ENCODE data around the gene ZNF76.

DNA sequence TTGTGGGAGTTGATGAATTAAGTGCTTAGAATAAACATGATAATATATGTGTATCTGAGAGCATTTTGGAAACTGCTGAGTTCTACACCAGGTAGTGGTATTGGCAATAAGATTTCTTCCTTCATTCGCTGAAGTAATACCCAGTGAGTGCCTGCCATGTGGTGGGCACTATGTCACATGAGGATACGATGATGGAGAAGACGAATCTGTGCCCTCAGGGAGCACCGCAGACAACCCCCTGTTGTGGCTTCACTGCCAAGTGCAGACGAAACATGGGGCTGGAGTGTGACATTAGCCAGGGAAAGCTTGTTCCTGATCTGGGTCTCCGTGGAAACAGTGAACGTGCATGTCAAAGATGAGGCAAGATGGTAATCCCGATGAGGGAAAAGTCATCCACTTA, 7.9 kb downstream of the ZNF76 start:
- TF ChIP-seq, protein P1, sequence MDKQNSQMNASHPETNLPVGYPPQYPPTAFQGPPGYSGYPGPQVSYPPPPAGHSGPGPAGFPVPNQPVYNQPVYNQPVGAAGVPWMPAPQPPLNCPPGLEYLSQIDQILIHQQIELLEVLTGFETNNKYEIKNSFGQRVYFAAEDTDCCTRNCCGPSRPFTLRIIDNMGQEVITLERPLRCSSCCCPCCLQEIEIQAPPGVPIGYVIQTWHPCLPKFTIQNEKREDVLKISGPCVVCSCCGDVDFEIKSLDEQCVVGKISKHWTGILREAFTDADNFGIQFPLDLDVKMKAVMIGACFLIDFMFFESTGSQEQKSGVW (CRISPR knock-in tag; IDR thresholded peaks at IDR 0.05; ENCODE audit: borderline replicate concordance) = no peak
- TF ChIP-seq PHF21A (CRISPR knock-in tag; IDR thresholded peaks at IDR 0.05) = no peak
- TF ChIP-seq, protein P2, sequence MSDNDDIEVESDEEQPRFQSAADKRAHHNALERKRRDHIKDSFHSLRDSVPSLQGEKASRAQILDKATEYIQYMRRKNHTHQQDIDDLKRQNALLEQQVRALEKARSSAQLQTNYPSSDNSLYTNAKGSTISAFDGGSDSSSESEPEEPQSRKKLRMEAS (IDR thresholded peaks at IDR 0.05) = no peak
- TF ChIP-seq, protein P3, sequence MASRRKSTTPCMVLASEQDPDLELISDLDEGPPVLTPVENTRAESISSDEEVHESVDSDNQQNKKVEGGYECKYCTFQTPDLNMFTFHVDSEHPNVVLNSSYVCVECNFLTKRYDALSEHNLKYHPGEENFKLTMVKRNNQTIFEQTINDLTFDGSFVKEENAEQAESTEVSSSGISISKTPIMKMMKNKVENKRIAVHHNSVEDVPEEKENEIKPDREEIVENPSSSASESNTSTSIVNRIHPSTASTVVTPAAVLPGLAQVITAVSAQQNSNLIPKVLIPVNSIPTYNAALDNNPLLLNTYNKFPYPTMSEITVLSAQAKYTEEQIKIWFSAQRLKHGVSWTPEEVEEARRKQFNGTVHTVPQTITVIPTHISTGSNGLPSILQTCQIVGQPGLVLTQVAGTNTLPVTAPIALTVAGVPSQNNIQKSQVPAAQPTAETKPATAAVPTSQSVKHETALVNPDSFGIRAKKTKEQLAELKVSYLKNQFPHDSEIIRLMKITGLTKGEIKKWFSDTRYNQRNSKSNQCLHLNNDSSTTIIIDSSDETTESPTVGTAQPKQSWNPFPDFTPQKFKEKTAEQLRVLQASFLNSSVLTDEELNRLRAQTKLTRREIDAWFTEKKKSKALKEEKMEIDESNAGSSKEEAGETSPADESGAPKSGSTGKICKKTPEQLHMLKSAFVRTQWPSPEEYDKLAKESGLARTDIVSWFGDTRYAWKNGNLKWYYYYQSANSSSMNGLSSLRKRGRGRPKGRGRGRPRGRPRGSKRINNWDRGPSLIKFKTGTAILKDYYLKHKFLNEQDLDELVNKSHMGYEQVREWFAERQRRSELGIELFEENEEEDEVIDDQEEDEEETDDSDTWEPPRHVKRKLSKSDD (CRISPR knock-in tag; IDR thresholded peaks at IDR 0.05; ENCODE audit: low read depth) = no peak
- TF ChIP-seq, protein P4, sequence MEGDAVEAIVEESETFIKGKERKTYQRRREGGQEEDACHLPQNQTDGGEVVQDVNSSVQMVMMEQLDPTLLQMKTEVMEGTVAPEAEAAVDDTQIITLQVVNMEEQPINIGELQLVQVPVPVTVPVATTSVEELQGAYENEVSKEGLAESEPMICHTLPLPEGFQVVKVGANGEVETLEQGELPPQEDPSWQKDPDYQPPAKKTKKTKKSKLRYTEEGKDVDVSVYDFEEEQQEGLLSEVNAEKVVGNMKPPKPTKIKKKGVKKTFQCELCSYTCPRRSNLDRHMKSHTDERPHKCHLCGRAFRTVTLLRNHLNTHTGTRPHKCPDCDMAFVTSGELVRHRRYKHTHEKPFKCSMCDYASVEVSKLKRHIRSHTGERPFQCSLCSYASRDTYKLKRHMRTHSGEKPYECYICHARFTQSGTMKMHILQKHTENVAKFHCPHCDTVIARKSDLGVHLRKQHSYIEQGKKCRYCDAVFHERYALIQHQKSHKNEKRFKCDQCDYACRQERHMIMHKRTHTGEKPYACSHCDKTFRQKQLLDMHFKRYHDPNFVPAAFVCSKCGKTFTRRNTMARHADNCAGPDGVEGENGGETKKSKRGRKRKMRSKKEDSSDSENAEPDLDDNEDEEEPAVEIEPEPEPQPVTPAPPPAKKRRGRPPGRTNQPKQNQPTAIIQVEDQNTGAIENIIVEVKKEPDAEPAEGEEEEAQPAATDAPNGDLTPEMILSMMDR (CRISPR knock-in tag; IDR thresholded peaks at IDR 0.05) = no peak
- TF ChIP-seq CHD2 (IDR thresholded peaks at IDR 0.05; ENCODE audit: low read depth, low read length) = no peak
- TF ChIP-seq, protein P5, sequence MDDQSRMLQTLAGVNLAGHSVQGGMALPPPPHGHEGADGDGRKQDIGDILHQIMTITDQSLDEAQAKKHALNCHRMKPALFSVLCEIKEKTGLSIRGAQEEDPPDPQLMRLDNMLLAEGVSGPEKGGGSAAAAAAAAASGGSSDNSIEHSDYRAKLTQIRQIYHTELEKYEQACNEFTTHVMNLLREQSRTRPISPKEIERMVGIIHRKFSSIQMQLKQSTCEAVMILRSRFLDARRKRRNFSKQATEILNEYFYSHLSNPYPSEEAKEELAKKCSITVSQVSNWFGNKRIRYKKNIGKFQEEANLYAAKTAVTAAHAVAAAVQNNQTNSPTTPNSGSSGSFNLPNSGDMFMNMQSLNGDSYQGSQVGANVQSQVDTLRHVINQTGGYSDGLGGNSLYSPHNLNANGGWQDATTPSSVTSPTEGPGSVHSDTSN (CRISPR knock-in tag; IDR thresholded peaks at IDR 0.05; ENCODE audit: borderline replicate concordance) = no peak
- no peak for TF ChIP-seq YY1 (IDR thresholded peaks at IDR 0.05; ENCODE audit: insufficient read depth, insufficient replicate concordance, low read depth, low read length)
- TF ChIP-seq, protein P6, sequence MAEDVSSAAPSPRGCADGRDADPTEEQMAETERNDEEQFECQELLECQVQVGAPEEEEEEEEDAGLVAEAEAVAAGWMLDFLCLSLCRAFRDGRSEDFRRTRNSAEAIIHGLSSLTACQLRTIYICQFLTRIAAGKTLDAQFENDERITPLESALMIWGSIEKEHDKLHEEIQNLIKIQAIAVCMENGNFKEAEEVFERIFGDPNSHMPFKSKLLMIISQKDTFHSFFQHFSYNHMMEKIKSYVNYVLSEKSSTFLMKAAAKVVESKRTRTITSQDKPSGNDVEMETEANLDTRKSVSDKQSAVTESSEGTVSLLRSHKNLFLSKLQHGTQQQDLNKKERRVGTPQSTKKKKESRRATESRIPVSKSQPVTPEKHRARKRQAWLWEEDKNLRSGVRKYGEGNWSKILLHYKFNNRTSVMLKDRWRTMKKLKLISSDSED (CRISPR knock-in tag; IDR thresholded peaks at IDR 0.05) = no peak
- TF ChIP-seq ONECUT2 (CRISPR knock-in tag; IDR thresholded peaks at IDR 0.05) = no peak
- no peak for TF ChIP-seq ZNF446 (CRISPR knock-in tag; IDR thresholded peaks at IDR 0.05)
- TF ChIP-seq, protein P7, sequence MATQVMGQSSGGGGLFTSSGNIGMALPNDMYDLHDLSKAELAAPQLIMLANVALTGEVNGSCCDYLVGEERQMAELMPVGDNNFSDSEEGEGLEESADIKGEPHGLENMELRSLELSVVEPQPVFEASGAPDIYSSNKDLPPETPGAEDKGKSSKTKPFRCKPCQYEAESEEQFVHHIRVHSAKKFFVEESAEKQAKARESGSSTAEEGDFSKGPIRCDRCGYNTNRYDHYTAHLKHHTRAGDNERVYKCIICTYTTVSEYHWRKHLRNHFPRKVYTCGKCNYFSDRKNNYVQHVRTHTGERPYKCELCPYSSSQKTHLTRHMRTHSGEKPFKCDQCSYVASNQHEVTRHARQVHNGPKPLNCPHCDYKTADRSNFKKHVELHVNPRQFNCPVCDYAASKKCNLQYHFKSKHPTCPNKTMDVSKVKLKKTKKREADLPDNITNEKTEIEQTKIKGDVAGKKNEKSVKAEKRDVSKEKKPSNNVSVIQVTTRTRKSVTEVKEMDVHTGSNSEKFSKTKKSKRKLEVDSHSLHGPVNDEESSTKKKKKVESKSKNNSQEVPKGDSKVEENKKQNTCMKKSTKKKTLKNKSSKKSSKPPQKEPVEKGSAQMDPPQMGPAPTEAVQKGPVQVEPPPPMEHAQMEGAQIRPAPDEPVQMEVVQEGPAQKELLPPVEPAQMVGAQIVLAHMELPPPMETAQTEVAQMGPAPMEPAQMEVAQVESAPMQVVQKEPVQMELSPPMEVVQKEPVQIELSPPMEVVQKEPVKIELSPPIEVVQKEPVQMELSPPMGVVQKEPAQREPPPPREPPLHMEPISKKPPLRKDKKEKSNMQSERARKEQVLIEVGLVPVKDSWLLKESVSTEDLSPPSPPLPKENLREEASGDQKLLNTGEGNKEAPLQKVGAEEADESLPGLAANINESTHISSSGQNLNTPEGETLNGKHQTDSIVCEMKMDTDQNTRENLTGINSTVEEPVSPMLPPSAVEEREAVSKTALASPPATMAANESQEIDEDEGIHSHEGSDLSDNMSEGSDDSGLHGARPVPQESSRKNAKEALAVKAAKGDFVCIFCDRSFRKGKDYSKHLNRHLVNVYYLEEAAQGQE (IDR thresholded peaks at IDR 0.05; ENCODE audit: borderline replicate concordance in 1 of 2, low read depth in 1 of 2, low read length in 2 of 2) = no peak
- no peak for TF ChIP-seq RBM39 (IDR thresholded peaks at IDR 0.05; ENCODE audit: low read depth, low read length, poor library complexity, severe bottlenecking)
